Activated T-helper 1 cell treated with anti-CD3 and anti-CD28 coated beads, Interleukin-2, amount 50 U/mL, for 16 hours (primary cell): ENCODE data around the gene CYP4F22.
A peak's percentile ranks its signal among the peaks of the same experiment; 100 is the strongest.

ENCODE experiments used
- DNase-seq, 2 donors: peaks; one replicate each; pipeline ENCODE4 v3.0.0-alpha.2; 2020; ENCODE audit warnings: low read depth in 1 of 2, low spot score in 1 of 2

CYP4F22 gene

DNA sequence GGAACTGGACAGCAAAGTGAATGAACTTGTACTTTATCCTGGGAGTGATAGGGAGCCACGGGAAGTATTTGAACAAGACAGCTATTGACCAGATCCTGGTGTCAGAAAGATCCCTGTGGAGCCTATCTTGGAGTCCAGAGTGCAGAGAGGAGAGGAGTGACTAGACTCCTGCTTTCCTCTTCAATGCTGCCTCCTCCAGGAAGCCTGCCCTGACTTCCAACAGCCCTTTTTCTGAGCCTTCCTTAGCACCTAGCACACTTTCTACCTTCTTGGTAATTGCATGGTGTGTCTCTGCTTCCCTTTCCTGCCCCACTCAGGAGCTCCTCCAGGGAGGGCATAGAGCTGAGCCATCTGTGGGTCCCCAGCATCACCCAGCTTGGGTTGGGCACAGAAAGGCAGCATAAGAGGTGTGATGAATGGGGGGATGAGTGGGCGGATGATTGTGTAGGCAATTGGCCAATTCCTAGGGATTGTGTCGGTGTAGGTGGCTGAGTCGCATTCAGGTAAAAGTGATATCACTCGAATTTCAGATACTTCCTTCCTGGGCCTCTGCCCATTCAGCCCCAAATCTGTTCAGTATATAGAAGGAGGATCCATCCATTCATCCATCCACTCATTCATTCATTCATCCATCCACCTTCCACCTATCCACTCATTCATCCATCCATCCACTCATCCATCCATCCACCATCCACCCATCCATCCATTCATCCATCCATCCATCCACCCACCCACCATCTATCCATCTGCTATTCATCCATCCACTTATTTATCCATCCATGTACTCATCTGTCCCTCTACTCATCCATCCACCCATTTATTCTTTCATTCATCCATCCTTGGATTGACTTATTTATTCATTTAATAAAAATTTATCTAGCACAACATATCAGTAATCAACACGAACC lies 26.9 kb downstream of the CYP4F22 start:
- DNase-seq = no peak

DNA sequence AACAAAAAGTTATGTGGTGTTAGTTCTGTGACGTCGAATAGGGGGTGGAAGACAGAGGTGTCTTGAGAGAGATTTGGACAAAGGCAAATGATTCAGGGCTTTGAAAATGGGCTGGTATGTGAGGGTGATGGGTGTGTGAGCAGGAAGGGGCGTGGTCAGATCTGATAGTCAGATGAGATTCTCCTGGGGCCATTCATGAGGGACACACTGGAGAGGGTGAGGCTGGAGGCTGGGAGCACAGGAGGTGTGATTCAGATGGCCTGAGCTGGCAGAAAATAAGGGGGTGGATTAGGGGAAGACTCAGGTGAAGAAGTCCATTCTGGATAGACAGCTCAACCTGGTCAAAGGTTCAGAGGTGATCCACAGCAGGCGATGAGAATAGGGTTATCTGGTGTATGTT lies 28.0 kb downstream of the CYP4F22 start:
- no peak for DNase-seq

DNA sequence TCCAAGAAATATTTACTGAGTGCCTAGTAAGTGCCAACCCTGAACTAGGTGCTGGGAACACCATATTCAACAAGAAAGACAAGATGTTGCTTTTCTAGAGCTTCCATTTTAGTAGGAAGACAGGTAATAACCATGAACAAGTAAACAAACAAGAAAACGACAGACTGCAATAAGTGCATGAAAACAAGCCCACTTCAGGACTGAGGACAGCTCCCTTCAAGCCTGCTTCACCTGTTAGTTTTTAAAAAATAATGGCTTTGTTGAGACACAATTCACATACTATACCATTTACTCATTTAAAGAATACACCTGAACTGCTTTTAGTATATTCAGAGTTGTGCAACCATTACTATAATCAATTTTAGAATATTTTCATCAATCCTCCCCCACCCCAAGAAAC lies 30.4 kb downstream of the CYP4F22 start:
- DNase-seq = no peak

- DNase-seq = no peak
Observed at GRCh38 chr19:15539638-15540037, 31.3 kb downstream of the CYP4F22 start.

DNA sequence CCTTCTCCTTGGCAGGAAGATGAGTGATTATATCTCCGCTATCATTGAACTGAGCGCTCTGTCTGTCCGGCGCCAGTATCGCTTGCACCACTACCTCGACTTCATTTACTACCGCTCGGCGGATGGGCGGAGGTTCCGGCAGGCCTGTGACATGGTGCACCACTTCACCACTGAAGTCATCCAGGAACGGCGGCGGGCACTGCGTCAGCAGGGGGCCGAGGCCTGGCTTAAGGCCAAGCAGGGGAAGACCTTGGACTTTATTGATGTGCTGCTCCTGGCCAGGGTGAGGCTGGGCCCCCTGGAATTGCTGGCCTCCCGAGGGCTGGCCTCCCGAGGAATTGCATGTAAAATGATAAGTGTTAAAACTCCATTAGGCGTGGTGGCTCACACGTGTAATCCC lies 32.1 kb downstream of the CYP4F22 start:
- DNase-seq = no peak

- DNase-seq = no peak
Observed at GRCh38 chr19:15544283-15544682, 36.0 kb downstream of the CYP4F22 start.

GRCh38 chr19:15544970-15545369 lies 36.6 kb downstream of the CYP4F22 start:
- DNase-seq = no peak

- DNase-seq = no peak
Observed at GRCh38 chr19:15548648-15549047, 40.3 kb downstream of the CYP4F22 start.

- no peak for DNase-seq
Observed at GRCh38 chr19:15549581-15549980, 41.3 kb downstream of the CYP4F22 start.

- DNase-seq = no peak
Observed at GRCh38 chr19:15550273-15550672, 41.9 kb downstream of the CYP4F22 start.

GRCh38 chr19:15550929-15551292 lies 42.6 kb downstream of the CYP4F22 start:
- DNase-seq = no peak

DNA sequence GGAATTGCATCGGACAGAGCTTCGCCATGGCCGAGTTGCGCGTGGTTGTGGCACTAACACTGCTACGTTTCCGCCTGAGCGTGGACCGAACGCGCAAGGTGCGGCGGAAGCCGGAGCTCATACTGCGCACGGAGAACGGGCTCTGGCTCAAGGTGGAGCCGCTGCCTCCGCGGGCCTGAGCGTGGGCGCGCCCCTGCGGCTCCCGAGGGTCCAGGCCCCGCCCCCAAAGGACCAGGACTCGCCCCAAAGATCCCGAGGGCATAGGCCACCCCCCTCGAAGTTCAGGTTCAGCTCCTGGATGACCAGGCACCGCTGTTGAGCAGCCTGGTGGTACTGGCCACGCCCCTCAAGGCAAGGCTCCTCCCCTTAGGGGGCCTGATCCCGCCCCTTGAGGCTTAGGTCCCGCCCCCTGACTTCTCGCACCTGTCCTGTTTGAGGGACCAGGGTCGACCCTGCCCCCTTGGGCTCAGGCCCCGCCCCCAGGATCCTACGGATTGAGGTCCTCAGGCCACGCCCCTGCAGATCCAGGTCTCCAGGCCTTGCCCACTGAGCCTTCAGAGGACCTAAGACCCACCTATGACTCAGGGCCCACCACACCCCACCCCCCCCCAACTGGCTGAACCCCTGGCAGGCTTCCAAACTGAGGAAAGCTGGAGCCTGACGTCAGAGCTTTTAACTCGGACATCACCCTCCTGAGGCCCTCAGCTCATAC lies 43.1 kb downstream of the CYP4F22 start:
- peak; percentile 45 to 55 for DNase-seq

DNA sequence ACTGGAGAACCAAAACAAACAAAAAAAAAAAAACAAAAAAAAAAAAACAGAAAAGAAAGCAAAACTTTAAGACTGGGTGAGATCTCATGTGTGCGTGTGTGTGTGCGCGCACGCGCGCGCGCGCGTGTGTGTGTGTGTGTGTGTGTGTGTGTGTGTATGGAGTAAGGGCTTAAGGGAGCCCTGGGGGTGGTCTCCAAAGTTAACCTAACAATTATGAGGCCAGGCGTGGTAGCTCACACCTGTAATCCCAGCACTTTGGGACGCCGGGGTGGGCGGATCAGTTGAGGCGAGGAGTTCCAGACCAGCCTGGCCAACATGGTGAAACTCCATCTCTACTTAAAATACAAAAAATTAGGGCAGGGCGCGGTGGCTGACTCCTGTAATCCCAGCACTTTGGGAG lies 46.7 kb downstream of the CYP4F22 start:
- DNase-seq = no peak

DNA sequence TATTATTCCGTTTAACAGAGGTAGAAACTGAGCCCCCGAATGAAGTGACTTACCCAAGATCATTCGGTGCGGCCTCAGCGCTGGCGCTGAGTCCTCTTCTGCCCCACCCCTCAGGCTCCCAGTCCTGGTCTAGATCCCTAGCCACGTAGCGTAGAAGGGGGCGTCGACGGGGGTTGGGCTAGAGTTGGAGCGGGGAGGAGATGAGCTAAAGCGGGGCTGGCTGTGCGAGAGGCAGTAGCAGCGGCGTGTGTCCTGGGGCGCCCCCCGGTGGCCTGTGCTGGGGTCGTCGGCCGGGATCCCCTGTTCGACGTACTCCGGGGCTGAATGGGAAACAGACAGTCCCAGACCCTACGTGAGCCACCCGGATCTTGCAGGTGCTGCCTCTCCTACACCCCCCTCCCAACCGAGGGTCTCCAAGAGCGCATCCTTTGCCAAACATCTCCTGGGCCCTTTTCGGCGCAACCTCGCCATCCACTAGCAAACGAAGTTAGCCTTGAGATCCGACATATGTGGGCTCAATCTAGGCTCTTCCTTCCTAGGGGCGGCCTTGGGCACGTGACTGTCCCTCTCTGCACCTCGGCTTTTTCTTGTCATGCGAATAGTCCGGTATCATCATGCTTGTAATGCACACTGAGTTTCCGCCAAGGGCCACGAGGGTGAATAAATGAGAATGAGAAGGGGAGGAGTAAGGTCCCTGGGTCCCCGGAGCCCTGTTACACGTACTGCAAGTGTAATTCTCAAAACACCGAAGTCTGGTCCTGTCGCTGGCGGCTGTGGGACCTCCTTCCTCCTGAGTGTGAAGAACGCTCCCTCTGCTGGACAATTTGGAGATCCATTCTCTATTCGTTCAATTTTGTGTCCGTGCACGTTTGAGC lies 47.7 kb downstream of the CYP4F22 start:
- DNase-seq = peak; percentile 93 to 97

DNA sequence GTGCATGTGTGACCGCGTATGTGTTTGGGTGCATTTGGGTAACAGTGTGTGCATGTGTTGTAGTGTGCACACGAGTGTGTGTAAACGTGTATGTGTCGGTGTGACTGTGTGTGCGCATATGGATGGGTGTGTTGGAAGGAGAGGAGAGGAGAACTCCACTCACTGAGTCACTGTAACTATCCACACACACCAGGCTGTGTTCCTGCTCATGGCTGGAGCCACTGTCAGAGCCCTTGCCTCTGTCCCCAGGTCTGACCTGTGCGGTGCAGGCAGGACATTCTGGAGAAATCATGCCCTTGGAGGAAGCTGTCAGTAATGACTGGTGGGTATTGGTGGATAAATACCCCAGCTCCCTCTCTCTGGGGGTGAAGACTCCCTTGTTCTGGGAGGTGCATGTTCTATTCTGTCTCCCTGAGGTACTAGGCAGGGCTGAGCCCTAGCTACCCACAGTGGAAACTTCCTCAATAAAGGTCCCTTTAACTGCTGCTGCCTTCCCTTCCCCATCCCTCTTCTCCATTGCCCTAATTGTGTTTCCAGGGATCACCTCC lies 48.4 kb downstream of the CYP4F22 start:
- no peak for DNase-seq

- no peak for DNase-seq
Observed at GRCh38 chr19:15557223-15557622, 48.9 kb downstream of the CYP4F22 start.

DNA sequence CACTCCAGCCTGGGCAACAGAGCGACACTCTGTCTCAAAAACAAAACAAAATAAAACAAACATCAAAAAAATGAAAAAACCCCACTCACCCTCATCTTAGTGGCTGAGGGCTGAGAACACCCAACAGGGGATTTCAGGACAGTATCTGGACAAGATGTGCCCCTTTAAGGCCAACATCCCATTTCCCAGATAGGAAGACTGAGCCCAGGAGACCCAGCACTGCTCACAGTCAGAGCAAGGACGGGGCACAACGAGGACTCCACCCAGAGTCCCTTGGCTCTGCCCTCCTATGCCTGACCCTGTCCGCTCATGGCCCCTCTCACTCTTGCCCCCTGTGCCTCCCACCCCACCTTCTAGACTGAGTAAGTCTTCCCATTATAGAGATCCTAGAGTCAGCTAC lies 53.8 kb downstream of the CYP4F22 start:
- no peak for DNase-seq

- DNase-seq = no peak
Observed at GRCh38 chr19:15562861-15563260, 54.5 kb downstream of the CYP4F22 start.

DNA sequence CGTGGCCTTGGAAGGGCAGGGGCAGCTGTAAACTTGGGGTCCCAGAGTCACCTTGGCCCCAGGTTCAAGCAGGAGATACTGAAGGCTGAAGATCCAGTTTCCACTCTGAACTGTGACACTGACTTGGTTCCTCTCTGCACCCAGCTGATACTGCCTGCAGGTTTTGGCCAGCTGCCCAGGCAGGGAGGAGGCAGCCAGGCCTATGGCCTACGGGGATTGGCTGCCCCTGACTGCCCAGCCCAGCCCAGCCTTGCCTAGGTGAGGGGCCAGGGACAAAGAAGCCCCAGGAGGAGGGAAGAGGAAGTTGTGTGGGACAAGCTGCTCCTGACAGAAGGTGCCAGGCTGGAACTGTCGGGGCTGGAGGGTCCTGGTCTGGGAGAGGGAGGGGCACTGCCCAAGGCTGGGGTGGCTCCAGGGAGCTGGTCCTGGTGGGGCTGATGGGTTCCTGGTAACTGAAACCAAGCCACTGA lies 55.0 kb downstream of the CYP4F22 start:
- no peak for DNase-seq

DNA sequence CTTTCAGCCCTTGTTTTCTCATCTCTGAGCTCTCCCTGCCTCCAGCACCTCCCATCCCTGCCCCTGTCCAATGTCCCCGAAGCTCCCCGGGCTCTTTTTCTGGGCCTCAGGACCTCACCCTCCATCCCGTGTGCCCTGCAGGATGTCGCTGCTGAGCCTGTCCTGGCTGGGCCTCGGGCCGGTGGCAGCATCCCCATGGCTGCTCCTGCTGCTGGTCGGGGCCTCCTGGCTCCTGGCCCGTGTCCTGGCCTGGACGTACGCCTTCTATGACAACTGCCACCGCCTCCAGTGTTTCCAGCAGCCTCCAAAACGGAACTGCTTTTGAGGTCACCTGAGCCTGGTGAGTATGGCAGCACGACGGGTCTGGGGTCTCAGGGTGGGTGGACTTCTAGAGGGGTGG lies 55.6 kb downstream of the CYP4F22 start:
- DNase-seq = no peak

DNA sequence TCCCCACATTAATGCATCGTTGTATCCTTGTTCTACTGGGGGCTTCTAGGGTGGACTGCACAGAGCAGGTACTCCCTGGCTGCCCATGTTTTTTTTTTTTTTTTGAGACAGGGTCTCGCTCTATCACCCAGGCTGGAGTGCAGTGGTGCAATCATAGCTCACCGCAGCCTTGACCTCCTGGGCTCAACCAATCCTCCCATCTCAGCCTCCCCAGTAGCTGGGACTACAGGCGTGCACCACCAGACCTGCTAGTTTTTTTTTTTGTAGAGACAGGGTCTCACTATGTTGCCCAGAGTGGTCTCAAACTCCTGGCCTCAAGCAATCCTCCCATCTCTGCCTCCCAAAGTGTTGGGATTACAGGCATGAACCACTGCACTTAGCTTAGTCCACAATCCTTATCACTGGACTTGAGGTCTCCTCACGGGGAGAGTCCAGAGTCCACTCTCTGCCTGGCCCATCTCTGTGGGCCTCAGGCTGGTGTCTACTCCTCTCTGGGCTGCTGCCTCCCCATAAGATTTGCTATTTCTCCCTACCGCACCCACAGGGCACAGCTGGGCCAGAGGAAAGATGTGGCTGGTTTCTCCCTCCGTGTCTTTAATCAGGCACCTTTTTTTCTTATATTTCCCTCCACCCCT lies 56.3 kb downstream of the CYP4F22 start:
- no peak for DNase-seq
